ENCODE measurements around the gene ACIN1. TPM values are rescaled to one million over a fixed set of nuclear protein-coding genes. Genes with fewer than 3 reads are reported as not detected.
A peak's percentile ranks its signal among the peaks of the same experiment; 100 is the strongest.

ACIN1 gene
- total RNA-seq, 1 experiment from 2014 or later = 333 TPM

DNA sequence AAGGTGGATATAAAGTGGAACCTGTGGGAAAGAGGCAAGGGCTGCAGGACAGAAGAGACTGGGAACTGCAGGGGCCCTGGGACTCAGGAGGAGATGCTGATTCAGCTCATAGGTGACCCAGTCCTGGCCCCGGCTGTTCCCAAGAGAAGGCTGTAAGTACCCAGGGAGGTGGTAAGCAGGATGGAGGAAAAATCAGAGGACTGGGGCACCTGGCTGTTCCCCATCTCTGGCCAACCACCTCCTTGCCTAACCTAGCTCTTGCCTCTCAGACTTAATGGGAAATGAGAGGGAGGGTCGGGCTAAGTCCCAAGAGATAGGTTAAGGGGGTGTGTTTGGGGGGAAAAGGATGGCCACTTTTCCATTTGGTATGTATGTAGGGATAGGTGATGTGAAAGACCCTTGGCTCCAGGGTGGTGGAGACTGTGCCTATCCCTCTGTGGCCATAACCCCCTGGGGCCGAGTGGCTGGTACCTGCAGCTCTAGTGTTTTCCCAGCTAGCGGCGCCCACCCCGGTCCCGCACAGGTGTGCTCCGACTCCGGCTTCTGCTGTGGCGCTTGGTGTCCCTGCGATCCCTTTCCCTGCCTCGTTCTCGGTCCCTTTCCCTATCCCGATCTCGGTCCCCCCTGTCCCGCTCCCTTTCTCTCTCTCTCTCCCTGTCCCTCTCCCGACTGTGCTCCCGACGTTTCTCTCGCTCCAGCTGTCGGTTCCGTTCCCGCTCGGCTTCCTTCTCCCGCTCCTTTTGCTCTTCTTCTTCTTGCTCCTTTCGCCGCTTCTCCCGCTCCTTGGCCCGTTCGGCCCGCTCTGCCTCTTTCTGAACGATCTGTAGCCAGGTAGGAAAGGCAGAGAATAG, 36.1 kb downstream of the ACIN1 start:
- Histone ChIP-seq H3T11ph (ENCODE audit: low read length) (no peak overlapping the region), H3K23me2 (ENCODE audit: insufficient read length, low read depth, low read length, poor library complexity, severe bottlenecking) (peaks cover 15% of the 10 kb centered on the region), H3K9ac (ENCODE audit: extremely low read depth, insufficient read length, low read length) (no peak overlapping the region), H2BK5ac (ENCODE audit: insufficient read length, low read length) (no peak overlapping the region), H3K27me3 (ENCODE audit: insufficient read depth, low read length) (no peaks in the 10 kb centered on the region), H2AFZ (ENCODE audit: low read length) (no peak overlapping the region), H4K91ac (ENCODE audit: insufficient read length, low read depth, low read length) (no peak overlapping the region), H3K4ac (ENCODE audit: low read depth, low read length) (no peak overlapping the region), H4K8ac (replicated peaks; ENCODE audit: insufficient read length, low read depth, low read length) (no peak overlapping the region), H2BK15ac (ENCODE audit: low read depth, low read length) (no peak overlapping the region), H4K20me1 (ENCODE audit: control insufficient read depth, insufficient read depth, insufficient read length) (no peaks in the 10 kb centered on the region), H3K79me2 (ENCODE audit: insufficient read depth, low read length) (no peaks in the 10 kb centered on the region), H3K56ac (ENCODE audit: insufficient read length, low read depth, low read length) (no peak overlapping the region), H2BK120ac (ENCODE audit: low read depth, low read length, poor library complexity, severe bottlenecking) (no peak overlapping the region), H4K5ac (ENCODE audit: insufficient read length, low read depth, low read length) (no peak overlapping the region), H3K4me2 (ENCODE audit: insufficient read depth, insufficient read length, low read length) (no peak overlapping the region), H3K4me1 (ENCODE audit: insufficient read depth, low read length) (no peaks in the 10 kb centered on the region; the same call in 1 of the 2 replicates), H2AK5ac (ENCODE audit: insufficient read length, low read length) (no peak overlapping the region), H3K9me3 (ENCODE audit: control insufficient read depth, low read depth, low read length) (no peaks in the 10 kb centered on the region), H3K14ac (ENCODE audit: insufficient read depth, low read length) (no peak overlapping the region), H3K27ac (ENCODE audit: insufficient read length, low read depth, low read length) (no peak overlapping the region), H3K23ac (ENCODE audit: insufficient read length, low read depth, low read length) (no peak overlapping the region), H3K18ac (ENCODE audit: insufficient read length, low read depth, low read length) (no peak overlapping the region), H3K79me1 (ENCODE audit: insufficient read depth, low read depth, low read length, poor library complexity, severe bottlenecking) (no peaks in the 10 kb centered on the region), H2BK12ac (ENCODE audit: insufficient read length, low read depth, low read length) (no peak overlapping the region), H2BK20ac (ENCODE audit: low read depth, low read length, poor library complexity, severe bottlenecking) (no peak overlapping the region)
- Mint-ChIP-seq H3K27ac (peak overlapping the region in 2 of 3 experiments; percentile 28 to 81; a peak in 4 of 7 replicates), H3K4me1 (peaks cover 15 to 18% of the 10 kb centered on the region in 2 experiments), H3K9me3 (no peaks in the 10 kb centered on the region), H3K36me3 (ENCODE audit: insufficient read depth in 1 of 3, low read depth in 3 of 3) (peaks cover 31 to 62% (median 56%) of the 10 kb centered on the region in 3 experiments), H3K4me3 (no peak overlapping the region; a peak in 1 of 5 replicates), H3K27me3 (ENCODE audit: low read depth) (peaks cover 9% of the 10 kb centered on the region)
- TF ChIP-seq, protein P1, sequence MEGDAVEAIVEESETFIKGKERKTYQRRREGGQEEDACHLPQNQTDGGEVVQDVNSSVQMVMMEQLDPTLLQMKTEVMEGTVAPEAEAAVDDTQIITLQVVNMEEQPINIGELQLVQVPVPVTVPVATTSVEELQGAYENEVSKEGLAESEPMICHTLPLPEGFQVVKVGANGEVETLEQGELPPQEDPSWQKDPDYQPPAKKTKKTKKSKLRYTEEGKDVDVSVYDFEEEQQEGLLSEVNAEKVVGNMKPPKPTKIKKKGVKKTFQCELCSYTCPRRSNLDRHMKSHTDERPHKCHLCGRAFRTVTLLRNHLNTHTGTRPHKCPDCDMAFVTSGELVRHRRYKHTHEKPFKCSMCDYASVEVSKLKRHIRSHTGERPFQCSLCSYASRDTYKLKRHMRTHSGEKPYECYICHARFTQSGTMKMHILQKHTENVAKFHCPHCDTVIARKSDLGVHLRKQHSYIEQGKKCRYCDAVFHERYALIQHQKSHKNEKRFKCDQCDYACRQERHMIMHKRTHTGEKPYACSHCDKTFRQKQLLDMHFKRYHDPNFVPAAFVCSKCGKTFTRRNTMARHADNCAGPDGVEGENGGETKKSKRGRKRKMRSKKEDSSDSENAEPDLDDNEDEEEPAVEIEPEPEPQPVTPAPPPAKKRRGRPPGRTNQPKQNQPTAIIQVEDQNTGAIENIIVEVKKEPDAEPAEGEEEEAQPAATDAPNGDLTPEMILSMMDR (conservative IDR thresholded peaks at IDR 0.05) = no peak
- WGBS (ENCODE audit: extremely low coverage, insufficient read length, low lambda C conversion rate) = no CpG with 5 or more reads among the region's 32 CpGs
- DNase-seq = no peak
